GM06990 (cell line): ENCODE results near the gene NDFIP1.

Experiments
- DNase-seq: peaks from one replicate; pipeline ENCODE4 v3.0.0-alpha.2; 2011; ENCODE audit not compliant: insufficient read length; ENCODE audit errors: extremely low read depth
- H3K27me3 ChIP-seq: replicated peaks from 2 replicates; pipeline ENCODE4 v1.6.0; 2011; ENCODE audit warnings: low read length; ENCODE audit not compliant: control insufficient read depth, insufficient read depth
- H3K36me3 ChIP-seq: 2 replicates; pipeline ENCODE4 v1.5.1; 2011; ENCODE audit warnings: low read length; ENCODE audit not compliant: control insufficient read depth, insufficient read depth
- H3K4me3 ChIP-seq: replicated peaks from 2 replicates; pipeline ENCODE4 v1.5.1; 2011; ENCODE audit warnings: low read depth, mild to moderate bottlenecking, control low read depth, low read length
- CTCF ChIP-seq: IDR thresholded peaks from 2 replicates; pipeline ENCODE4 v1.5.1; 2011; ENCODE audit warnings: low read length, control low read depth, mild to moderate bottlenecking, inconsistent platforms; ENCODE audit not compliant: insufficient read depth, poor library complexity, severe bottlenecking

Gene NDFIP1

GRCh38 chr5:142175461-142176142 lies 67.0 kb downstream of the NDFIP1 start:
- DNase-seq, result no peak
- H3K36me3 ChIP-seq, result no peaks in the 10 kb centered on the region
- no peaks in the 10 kb centered on the region; the same call in 1 of the 2 replicates for H3K27me3 ChIP-seq
- TF ChIP-seq CTCF, result no peak
- H3K4me3 ChIP-seq, result no peak overlapping the region

DNA sequence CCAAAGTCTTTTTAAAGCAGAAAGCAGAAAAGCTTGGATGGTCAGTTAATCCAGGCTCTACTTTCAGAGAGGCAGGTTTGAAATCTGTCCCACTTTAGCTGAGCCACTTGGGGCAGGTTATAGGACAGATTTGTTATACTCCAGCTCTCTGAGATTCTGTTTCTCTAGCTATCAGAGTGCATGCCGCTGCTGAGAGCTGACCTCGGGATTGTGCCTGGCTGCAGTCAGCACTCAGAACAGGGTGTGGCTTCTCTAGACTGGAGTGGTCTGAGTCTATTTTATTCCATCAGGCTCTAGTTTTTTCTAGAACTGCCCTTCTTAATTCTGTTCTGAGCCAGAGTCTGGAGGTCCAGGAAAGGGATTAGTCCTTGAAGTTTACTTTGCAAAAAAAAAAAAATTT lies 67.7 kb downstream of the NDFIP1 start:
- Histone ChIP-seq H3K27me3 (no peaks in the 10 kb centered on the region; the same call in 1 of the 2 replicates), H3K4me3 (no peak overlapping the region), H3K36me3 (no peaks in the 10 kb centered on the region)
- no peak for TF ChIP-seq CTCF
- DNase-seq, result no peak

- DNase-seq, result no peak
- H3K36me3 ChIP-seq, result no peaks in the 10 kb centered on the region
- no peak for TF ChIP-seq CTCF
Observed at GRCh38 chr5:142178651-142179050, 70.1 kb downstream of the NDFIP1 start.

GRCh38 chr5:142179776-142180387 lies 71.3 kb downstream of the NDFIP1 start:
- no peak for TF ChIP-seq CTCF
- H3K36me3 ChIP-seq, result no peaks in the 10 kb centered on the region
- H3K27me3 ChIP-seq, result no peaks in the 10 kb centered on the region; the same call in 1 of the 2 replicates
- no peak overlapping the region for H3K4me3 ChIP-seq
- DNase-seq, result no peak

More at GRCh38 chr5:142178651-142179050, 70.1 kb downstream of the NDFIP1 start:
- no peak overlapping the region for H3K4me3 ChIP-seq
- no peaks in the 10 kb centered on the region; the same call in 1 of the 2 replicates for H3K27me3 ChIP-seq

DNA sequence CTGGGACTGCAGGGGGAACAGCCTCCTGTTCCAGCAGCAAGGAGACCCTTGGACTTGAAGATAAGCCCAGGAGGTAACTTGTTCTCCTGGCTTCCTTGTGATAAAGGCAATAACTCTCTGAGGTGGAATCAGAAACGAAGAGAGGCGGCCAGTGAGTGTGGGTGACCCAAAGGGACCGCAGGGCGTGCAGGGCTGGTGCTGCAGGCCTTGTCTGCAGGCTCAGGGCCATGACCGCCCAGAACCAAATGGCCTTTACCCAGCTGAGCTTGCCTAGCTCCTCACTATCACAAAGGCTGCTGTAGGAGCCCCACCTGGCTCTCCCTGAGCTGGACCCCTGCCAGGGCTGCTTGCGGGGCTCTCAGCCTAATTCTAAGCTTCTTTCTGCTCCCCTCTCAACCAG lies 72.5 kb downstream of the NDFIP1 start:
- Histone ChIP-seq H3K36me3 (no peaks in the 10 kb centered on the region), H3K27me3 (no peaks in the 10 kb centered on the region; the same call in 1 of the 2 replicates), H3K4me3 (no peak overlapping the region)
- TF ChIP-seq CTCF, result no peak
- no peak for DNase-seq
